H9 (cell line): Measurements from ENCODE around the gene GATA5. TPM values are rescaled to one million over a fixed set of nuclear protein-coding genes. Genes with fewer than 3 reads are reported as not detected.

Experiments used
- DNase-seq: peaks from one replicate; pipeline ENCODE4 v3.0.0-alpha.2; 2017
- H2AFZ ChIP-seq: one replicate; pipeline ENCODE4 v1.6.1; 2013; ENCODE audit warnings: mild to moderate bottlenecking, low read length, control low read depth, moderate library complexity
- H2AK5ac ChIP-seq: 2 replicates; pipeline ENCODE4 v1.6.1; 2013; ENCODE audit warnings: low read length, control low read depth, mixed read lengths; ENCODE audit not compliant: insufficient read length
- H2BK120ac ChIP-seq: one replicate; pipeline ENCODE4 v1.6.1; 2013; ENCODE audit warnings: low read depth, mild to moderate bottlenecking, low read length, control low read depth, inconsistent platforms; ENCODE audit not compliant: poor library complexity, severe bottlenecking
- H2BK12ac ChIP-seq: 2 replicates; pipeline ENCODE4 v1.6.1; 2013; ENCODE audit warnings: low read length, control low read depth, mixed read lengths, low read depth; ENCODE audit not compliant: insufficient read length
- H2BK15ac ChIP-seq: 2 replicates; pipeline ENCODE4 v1.6.1; 2013; ENCODE audit warnings: low read depth, low read length, control low read depth
- H2BK20ac ChIP-seq: one replicate; pipeline ENCODE4 v1.6.1; 2013; ENCODE audit warnings: low read depth, mild to moderate bottlenecking, low read length, control low read depth, inconsistent platforms; ENCODE audit not compliant: poor library complexity, severe bottlenecking
- H2BK5ac ChIP-seq: 2 replicates; pipeline ENCODE4 v1.6.1; 2013; ENCODE audit warnings: low read length, control low read depth, mixed read lengths; ENCODE audit not compliant: insufficient read length
- H3K14ac ChIP-seq: 2 replicates; pipeline ENCODE4 v1.6.1; 2013; ENCODE audit warnings: low read length, control low read depth; ENCODE audit not compliant: insufficient read depth
- H3K18ac ChIP-seq: 2 replicates; pipeline ENCODE4 v1.6.1; 2013; ENCODE audit warnings: low read depth, mild to moderate bottlenecking, mixed read lengths, low read length, control low read depth; ENCODE audit not compliant: insufficient read length
- H3K23ac ChIP-seq: 2 replicates; pipeline ENCODE4 v1.6.1; 2013; ENCODE audit warnings: low read length, control low read depth, mixed read lengths, low read depth; ENCODE audit not compliant: insufficient read length
- H3K23me2 ChIP-seq: 2 replicates; pipeline ENCODE4 v1.6.1; 2013; ENCODE audit warnings: low read depth, mild to moderate bottlenecking, mixed read lengths, low read length, control low read depth; ENCODE audit not compliant: insufficient read length, poor library complexity, severe bottlenecking
- H3K27ac ChIP-seq: 2 replicates; pipeline ENCODE4 v1.5.1; 2013; ENCODE audit warnings: low read length, control low read depth, mixed read lengths, low read depth; ENCODE audit not compliant: insufficient read length
- H3K27me3 ChIP-seq: 2 replicates; pipeline ENCODE4 v1.6.1; 2013; ENCODE audit warnings: low read length, control low read depth, inconsistent platforms; ENCODE audit not compliant: insufficient read depth
- H3K4ac ChIP-seq: 2 replicates; pipeline ENCODE4 v1.6.1; 2013; ENCODE audit warnings: low read depth, mild to moderate bottlenecking, control low read depth, inconsistent platforms, low read length, moderate library complexity
- H3K4me1 ChIP-seq: 2 replicates; pipeline ENCODE4 v1.6.1; 2013; ENCODE audit warnings: low read length, control low read depth, inconsistent platforms; ENCODE audit not compliant: insufficient read depth
- H3K4me2 ChIP-seq: 2 replicates; pipeline ENCODE4 v1.6.1; 2013; ENCODE audit warnings: low read length, control low read depth, mixed read lengths; ENCODE audit not compliant: insufficient read length, insufficient read depth
- H3K56ac ChIP-seq: 2 replicates; pipeline ENCODE4 v1.6.1; 2013; ENCODE audit warnings: low read depth, mild to moderate bottlenecking, mixed read lengths, low read length, control low read depth; ENCODE audit not compliant: insufficient read length
- H3K79me1 ChIP-seq: 2 replicates; pipeline ENCODE4 v1.6.1; 2013; ENCODE audit warnings: low read depth, mild to moderate bottlenecking, moderate library complexity, low read length, control low read depth, inconsistent platforms; ENCODE audit not compliant: insufficient read depth, poor library complexity, severe bottlenecking
- H3K79me2 ChIP-seq: 2 replicates; pipeline ENCODE4 v1.6.1; 2013; ENCODE audit warnings: low read length, control low read depth, inconsistent platforms; ENCODE audit not compliant: insufficient read depth
- H3K9ac ChIP-seq: 2 replicates; pipeline ENCODE4 v1.6.1; 2013; ENCODE audit warnings: low read length, control low read depth, mixed read lengths; ENCODE audit not compliant: insufficient read length; ENCODE audit errors: extremely low read depth
- H3K9me3 ChIP-seq: one replicate; pipeline ENCODE4 v1.6.1; 2013; ENCODE audit warnings: low read depth, low read length, inconsistent platforms; ENCODE audit not compliant: control insufficient read depth
- H3T11ph ChIP-seq: one replicate; pipeline ENCODE4 v1.6.1; 2013; ENCODE audit warnings: mild to moderate bottlenecking, low read length, control low read depth, inconsistent platforms
- H4K20me1 ChIP-seq: one replicate; pipeline ENCODE4 v1.6.1; 2013; ENCODE audit not compliant: control insufficient read depth, insufficient read length, insufficient read depth
- H4K5ac ChIP-seq: 2 replicates; pipeline ENCODE4 v1.6.1; 2013; ENCODE audit warnings: low read depth, mild to moderate bottlenecking, mixed read lengths, low read length, control low read depth; ENCODE audit not compliant: insufficient read length
- H4K8ac ChIP-seq: replicated peaks from 2 replicates; pipeline ENCODE4 v1.6.1; 2013; ENCODE audit warnings: low read length, control low read depth, mixed read lengths, low read depth; ENCODE audit not compliant: insufficient read length
- H4K91ac ChIP-seq: 2 replicates; pipeline ENCODE4 v1.6.1; 2013; ENCODE audit warnings: low read depth, mild to moderate bottlenecking, moderate library complexity, mixed read lengths, low read length, control low read depth; ENCODE audit not compliant: insufficient read length
- H3K27ac Mint-ChIP-seq, 3 experiments: 2 replicates in 2 of 3; 3 replicates in 1 of 3; pipeline ENCODE4 v1.8.0; 2020 to 2021; ENCODE audit warnings: mixed read lengths in 3 of 3, mild to moderate bottlenecking in 1 of 3, moderate library complexity in 1 of 3
- H3K27me3 Mint-ChIP-seq: 2 replicates; pipeline ENCODE4 v1.8.0; 2021; ENCODE audit warnings: low read depth, mild to moderate bottlenecking, moderate library complexity, mixed read lengths
- H3K36me3 Mint-ChIP-seq, 3 experiments: 2 replicates in 2 of 3; 3 replicates in 1 of 3; pipeline ENCODE4 v1.8.0; 2020 to 2021; ENCODE audit warnings: low read depth in 3 of 3, mixed read lengths in 3 of 3; ENCODE audit not compliant: insufficient read depth in 1 of 3
- H3K4me1 Mint-ChIP-seq, 2 experiments: 2 replicates each; pipeline ENCODE4 v1.8.0; 2020; ENCODE audit warnings: mixed read lengths in 2 of 2
- H3K4me3 Mint-ChIP-seq, 2 experiments: 2 replicates in 1 of 2; 3 replicates in 1 of 2; pipeline ENCODE4 v1.8.0; 2020 to 2021; ENCODE audit warnings: mild to moderate bottlenecking in 2 of 2, mixed read lengths in 2 of 2, moderate library complexity in 1 of 2
- H3K9me3 Mint-ChIP-seq, 2 experiments: 2 replicates in 1 of 2; 3 replicates in 1 of 2; pipeline ENCODE4 v1.8.0; 2020; ENCODE audit warnings: mild to moderate bottlenecking in 2 of 2, mixed read lengths in 2 of 2, moderate library complexity in 1 of 2
- CTCF ChIP-seq: fragments of 200-600 bp; sonication (generic); conservative IDR thresholded peaks from 3 replicates; pipeline ENCODE4 v1.8.0; 2021; ENCODE audit warnings: antibody characterized with exemption, mild to moderate bottlenecking
- WGBS: extraction: QIAGEN DNeasy Blood & Tissue Kit; methylation state at CpG from one replicate; pipeline ENCODE4 v1.1.7; 2013; ENCODE audit warnings: missing lambda C conversion rate, low lambda C conversion rate, mixed read lengths; ENCODE audit not compliant: insufficient read length; ENCODE audit errors: extremely low coverage; 5-methylcytosine and 5-hydroxymethylcytosine counted together
- total RNA-seq: library from RNA; stranded (reverse); gene quantifications from 2 replicates; pipeline ENCODE4 v1.2.1, GENCODE V29; 2021

Gene GATA5
- total RNA-seq, 1 experiment from 2014 or later: 0.24 TPM

- Histone ChIP-seq H4K20me1 (no peaks in the 10 kb centered on the region), H3T11ph (no peak overlapping the region), H2BK15ac (no peak overlapping the region), H4K8ac (no peak overlapping the region), H3K4ac (no peak overlapping the region), H2BK5ac (no peak overlapping the region), H3K56ac (no peak overlapping the region), H3K4me2 (no peak overlapping the region), H2BK12ac (no peak overlapping the region), H2BK120ac (no peak overlapping the region), H3K9me3 (no peaks in the 10 kb centered on the region), H3K14ac (no peak overlapping the region; the same call in 1 of the 2 replicates), H3K27ac (no peak overlapping the region), H3K4me1 (no peaks in the 10 kb centered on the region), H3K9ac (no peak overlapping the region), H2AK5ac (no peak overlapping the region), H3K23me2 (no peaks in the 10 kb centered on the region), H3K27me3 (no peaks in the 10 kb centered on the region), H3K79me2 (no peaks in the 10 kb centered on the region), H4K91ac (no peak overlapping the region), H3K18ac (no peak overlapping the region), H4K5ac (no peak overlapping the region), H3K79me1 (no peaks in the 10 kb centered on the region), H2AFZ (no peak overlapping the region), H2BK20ac (no peak overlapping the region), H3K23ac (no peak overlapping the region)
- DNase-seq: no peak
- Mint-ChIP-seq H3K27me3 (peaks cover 13% of the 10 kb centered on the region), H3K4me3 (no peak overlapping the region; a peak in 1 of 5 replicates), H3K27ac (peak overlapping the region in 1 of 3 experiments; percentile 85; a peak in 1 of 7 replicates), H3K4me1 (peaks cover 0 to 5% of the 10 kb centered on the region in 2 experiments; a peak in 2 of 4 replicates), H3K9me3 (no peaks in the 10 kb centered on the region), H3K36me3 (no peaks in the 10 kb centered on the region; a peak in 1 of 7 replicates)
- WGBS: no CpG with 5 or more reads among the region's 10 CpGs
- no peak for TF ChIP-seq CTCF
Observed at GRCh38 chr20:62448038-62448437, 27.8 kb downstream of the GATA5 start.
